BJ (cell line): ENCODE results near the gene TAS2R20. TPM values are rescaled to one million over a fixed set of nuclear protein-coding genes. Genes with fewer than 3 reads are reported as not detected.

Source experiments
- CTCF ChIA-PET: fragments of 350-600 bp; formaldehyde crosslinking; extraction: SDS; loops from one replicate; lab custom pipeline; 2021; ENCODE audit warnings: antibody characterized with exemption, inconsistent platforms; lab: Yijun Ruan, JAX
- POLR2A ChIA-PET: fragments of 300-600 bp; sonication (Branson Sonifier 250); formaldehyde crosslinking; extraction: SDS; loops from one replicate; lab custom pipeline; 2021; ENCODE audit warnings: antibody characterized with exemption; lab: Charles Lee
- DNase-seq: peaks from one replicate; pipeline ENCODE4 v3.0.0-alpha.2; 2011; ENCODE audit warnings: low read depth
- H3K27me3 ChIP-seq: 2 replicates; pipeline ENCODE4 v1.6.0; 2011; ENCODE audit warnings: low read length; ENCODE audit not compliant: control insufficient read depth, insufficient read depth
- H3K36me3 ChIP-seq: 2 replicates; pipeline ENCODE4 v1.5.1; 2011; ENCODE audit warnings: low read length; ENCODE audit not compliant: control insufficient read depth, insufficient read depth
- H3K4me3 ChIP-seq: 2 replicates; pipeline ENCODE4 v1.5.1; 2011; ENCODE audit warnings: low read depth, mild to moderate bottlenecking, control low read depth, low read length
- CTCF ChIP-seq: IDR thresholded peaks from 2 replicates; pipeline ENCODE4 v1.5.1; 2011; ENCODE audit warnings: low read depth, mild to moderate bottlenecking, control low read depth, inconsistent platforms, low read length, moderate library complexity; ENCODE audit not compliant: insufficient read depth
- polyA plus RNA-seq: library from polyadenylated mRNA; depleted of rRNA; stranded (reverse); fragments of >200 nt; gene quantifications from 2 replicates; pipeline ENCODE4 v1.2.3, GENCODE V29; 2011

The TAS2R20 gene
- polyA plus RNA-seq, 1 experiment = 0.29 TPM

GRCh38 chr12:11026118-11026517, 28.0 kb upstream of the TAS2R20 start:
- Histone ChIP-seq H3K27me3 (no peaks in the 10 kb centered on the region), H3K4me3 (no peak overlapping the region), H3K36me3 (no peaks in the 10 kb centered on the region; the same call in 1 of the 2 replicates)
- POLR2A ChIA-PET = no interaction called here
- CTCF ChIA-PET = no interaction called here
- peak; percentile 11; the same call in 1 of the 2 replicates for TF ChIP-seq CTCF
- DNase-seq = no peak

GRCh38 chr12:11023387-11023786, 25.3 kb upstream of the TAS2R20 start:
- POLR2A ChIA-PET = no interaction called here
- no peaks in the 10 kb centered on the region; the same call in 1 of the 2 replicates for H3K36me3 ChIP-seq
- H3K4me3 ChIP-seq = no peak overlapping the region
- DNase-seq = no peak
- no peak for TF ChIP-seq CTCF
- no peaks in the 10 kb centered on the region for H3K27me3 ChIP-seq
- CTCF ChIA-PET = no interaction called here

- Histone ChIP-seq H3K36me3 (no peaks in the 10 kb centered on the region), H3K4me3 (no peak within 1 kb of the TSS), H3K27me3 (no peaks in the 10 kb centered on the region)
- ChIA-PET CTCF (no interaction called here), POLR2A (no interaction called here)
- DNase-seq = no peak
- no peak for TF ChIP-seq CTCF
Measured at GRCh38 chr12:11022520-11022919, 24.4 kb upstream of the TAS2R20 start, which contains the start of gene TAS2R19. TAS2R19 (minus strand) TSS chr12:11022620; CDS start chr12:11022571, 49 bp downstream.

- no peaks in the 10 kb centered on the region for H3K36me3 ChIP-seq
- DNase-seq = no peak
- no peak overlapping the region for H3K4me3 ChIP-seq
- POLR2A ChIA-PET = interaction anchor here (0.6 kb wide), 1 partner anchor 22 kb away, joined by 3 read pairs; no protein-coding TSS in a partner anchor
- CTCF ChIA-PET = no interaction called here
- no peaks in the 10 kb centered on the region for H3K27me3 ChIP-seq
- no peak for TF ChIP-seq CTCF
Measured at GRCh38 chr12:11016937-11017336, 18.8 kb upstream of the TAS2R20 start.

- Histone ChIP-seq H3K4me3 (no peak overlapping the region), H3K27me3 (no peaks in the 10 kb centered on the region), H3K36me3 (no peaks in the 10 kb centered on the region)
- no peak for DNase-seq
- ChIA-PET POLR2A (no interaction called here), CTCF (no interaction called here)
- no peak for TF ChIP-seq CTCF
Measured at GRCh38 chr12:11015775-11016430, 17.8 kb upstream of the TAS2R20 start.
